Measurements from ENCODE around the gene ZNF678. TPM values are rescaled to one million over a fixed set of nuclear protein-coding genes. Genes with fewer than 3 reads are reported as not detected.
"Not testable (repeated sequence)": the region's sequence is repeated elsewhere in the genome, so short reads cannot be mapped to it uniquely, and the experiment has no call there.

The ZNF678 gene
- total RNA-seq, 2 donors from 2014 or later = 11.2 to 22.4 TPM

DNA sequence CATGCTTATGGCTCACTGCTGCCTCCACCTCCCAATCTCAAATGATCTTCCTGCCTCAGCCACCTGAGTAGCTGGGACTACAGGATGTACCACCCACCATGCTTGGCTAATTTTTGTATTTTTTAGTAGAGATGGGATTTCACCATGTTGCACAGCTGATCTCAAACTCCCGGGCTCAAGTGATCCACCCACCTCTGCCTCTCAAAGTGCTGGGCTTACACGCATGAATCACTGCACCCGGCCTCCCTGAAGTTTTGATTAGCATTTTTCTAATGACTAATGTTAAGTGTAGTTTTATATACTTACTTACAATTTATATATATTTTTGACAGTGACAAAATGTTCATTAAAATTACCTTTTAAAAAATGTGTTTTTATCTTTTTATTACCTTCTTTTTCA is 41.1 kb downstream of the ZNF678 start:
- no peaks in the 10 kb centered on the region for H3K4me1 ChIP-seq
- no peak overlapping the region for H3K4me3 ChIP-seq
- no peak overlapping the region for H3K27ac ChIP-seq
- TF ChIP-seq, protein P1, sequence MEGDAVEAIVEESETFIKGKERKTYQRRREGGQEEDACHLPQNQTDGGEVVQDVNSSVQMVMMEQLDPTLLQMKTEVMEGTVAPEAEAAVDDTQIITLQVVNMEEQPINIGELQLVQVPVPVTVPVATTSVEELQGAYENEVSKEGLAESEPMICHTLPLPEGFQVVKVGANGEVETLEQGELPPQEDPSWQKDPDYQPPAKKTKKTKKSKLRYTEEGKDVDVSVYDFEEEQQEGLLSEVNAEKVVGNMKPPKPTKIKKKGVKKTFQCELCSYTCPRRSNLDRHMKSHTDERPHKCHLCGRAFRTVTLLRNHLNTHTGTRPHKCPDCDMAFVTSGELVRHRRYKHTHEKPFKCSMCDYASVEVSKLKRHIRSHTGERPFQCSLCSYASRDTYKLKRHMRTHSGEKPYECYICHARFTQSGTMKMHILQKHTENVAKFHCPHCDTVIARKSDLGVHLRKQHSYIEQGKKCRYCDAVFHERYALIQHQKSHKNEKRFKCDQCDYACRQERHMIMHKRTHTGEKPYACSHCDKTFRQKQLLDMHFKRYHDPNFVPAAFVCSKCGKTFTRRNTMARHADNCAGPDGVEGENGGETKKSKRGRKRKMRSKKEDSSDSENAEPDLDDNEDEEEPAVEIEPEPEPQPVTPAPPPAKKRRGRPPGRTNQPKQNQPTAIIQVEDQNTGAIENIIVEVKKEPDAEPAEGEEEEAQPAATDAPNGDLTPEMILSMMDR (IDR thresholded peaks at IDR 0.05) = no peak
- TF ChIP-seq POLR2A (IDR thresholded peaks at IDR 0.05) = no peak
- 100% methylated on average over 3 of the region's 3 CpGs for WGBS, 2 donors
- intact Hi-C loops (cut with DNase I) = no loop called here
- DNase-seq (no peak), ATAC-seq (no peak)
- H3K9me3 ChIP-seq = peaks cover 0 to 4% (median 0%) of the 10 kb centered on the region in 3 donors
- H3K27me3 ChIP-seq = no peaks in the 10 kb centered on the region
- no peaks in the 10 kb centered on the region for H3K36me3 ChIP-seq (replicated peaks in 1 of 2; ENCODE audit: insufficient read depth in 1 of 2, low read depth in 2 of 2)

DNA sequence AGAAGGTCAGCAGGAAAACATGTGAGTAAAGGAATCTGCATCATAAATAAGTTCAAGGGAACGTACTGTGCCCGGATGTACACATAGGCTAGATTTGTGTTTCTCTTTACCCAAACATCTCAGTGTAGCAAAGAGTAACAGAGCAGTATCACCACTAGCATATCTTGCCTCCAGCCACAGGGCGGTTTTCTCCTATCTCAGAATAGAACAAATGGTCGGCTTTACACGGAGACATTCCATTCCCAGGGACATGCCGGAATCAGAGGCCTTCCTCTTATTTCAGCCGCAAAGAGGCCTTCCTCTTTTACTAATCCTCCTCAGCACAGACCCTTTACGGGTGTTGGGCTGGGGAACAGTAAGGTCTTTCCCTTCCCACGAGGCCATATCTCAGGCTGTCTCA is 42.9 kb downstream of the ZNF678 start:
- H3K4me3 ChIP-seq; DNase-seq; H3K36me3 ChIP-seq (replicated peaks in 1 of 2; ENCODE audit: insufficient read depth in 1 of 2, low read depth in 2 of 2); H3K9me3 ChIP-seq; H3K27ac ChIP-seq; intact Hi-C loops (cut with DNase I); ATAC-seq; H3K4me1 ChIP-seq; H3K27me3 ChIP-seq: not testable (repeated sequence)
- 90 to 91% methylated on average over 9 of the region's 9 CpGs for WGBS, 2 donors

DNA sequence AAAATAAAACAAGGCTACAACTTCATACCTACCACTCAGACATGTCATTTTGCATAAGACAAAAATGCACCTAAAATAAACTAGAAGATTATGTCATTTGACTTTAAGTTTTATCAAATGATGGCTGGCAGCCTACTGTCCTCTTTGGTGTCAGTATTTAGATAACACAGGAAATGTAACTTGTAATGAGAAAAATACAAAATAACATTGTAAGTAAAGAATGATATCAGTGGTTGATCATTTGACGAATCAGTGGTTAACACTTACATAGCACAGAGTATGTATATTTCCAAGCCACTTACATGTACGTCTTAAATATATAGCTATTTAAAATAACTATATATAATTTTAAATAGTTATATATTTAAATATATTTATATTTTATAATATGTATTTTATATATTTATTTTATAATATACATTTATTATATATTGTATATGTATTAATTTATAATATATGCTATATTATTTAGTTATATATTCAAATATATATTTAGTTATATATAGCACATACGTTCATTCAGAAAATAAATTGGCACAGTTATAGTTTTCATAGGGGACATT is 44.1 kb downstream of the ZNF678 start:
- Histone ChIP-seq H3K4me1 (no peaks in the 10 kb centered on the region), H3K9me3 (no peaks in the 10 kb centered on the region), H3K27ac (no peak overlapping the region), H3K36me3 (replicated peaks in 1 of 2; ENCODE audit: insufficient read depth in 1 of 2, low read depth in 2 of 2) (no peaks in the 10 kb centered on the region), H3K27me3 (no peaks in the 10 kb centered on the region), H3K4me3 (no peak overlapping the region)
- TF ChIP-seq, protein P1 (IDR thresholded peaks at IDR 0.05) = no peak
- no peak for TF ChIP-seq POLR2A (IDR thresholded peaks at IDR 0.05)
- 93 to 96% methylated on average over 3 of the region's 3 CpGs for WGBS, 2 donors
- no peak for DNase-seq
- ATAC-seq = no peak
- intact Hi-C loops (cut with DNase I) = no loop called here

DNA sequence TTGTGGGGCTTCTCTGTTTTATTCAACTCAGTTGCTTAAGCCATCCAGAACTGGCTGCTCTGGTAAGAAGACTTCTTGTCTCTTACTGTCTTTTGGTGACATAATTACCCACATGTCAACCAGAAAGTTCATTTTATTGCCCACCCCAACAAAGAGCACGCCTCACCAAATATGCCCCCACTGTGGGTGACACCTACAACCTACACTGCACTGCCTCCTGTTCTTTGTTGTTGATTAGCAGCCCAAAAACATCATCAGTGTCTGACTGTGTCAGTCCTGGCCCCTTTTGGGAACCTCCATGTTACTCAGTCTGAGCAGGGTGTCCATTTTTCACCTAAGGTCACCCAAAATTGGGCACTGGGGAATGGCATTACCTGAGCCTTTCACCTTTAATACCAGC is 49.3 kb downstream of the ZNF678 start:
- no peak overlapping the region for H3K4me3 ChIP-seq
- H3K4me1 ChIP-seq = no peaks in the 10 kb centered on the region
- WGBS, 2 donors = 93 to 100% methylated on average over 1 of the region's 1 CpG
- no peak for ATAC-seq
- no peaks in the 10 kb centered on the region for H3K36me3 ChIP-seq (replicated peaks in 1 of 2; ENCODE audit: insufficient read depth in 1 of 2, low read depth in 2 of 2)
- intact Hi-C loops (cut with DNase I) = no loop called here
- H3K27ac ChIP-seq = no peak overlapping the region
- peaks cover 0 to 4% (median 0%) of the 10 kb centered on the region in 3 donors for H3K9me3 ChIP-seq
- no peaks in the 10 kb centered on the region for H3K27me3 ChIP-seq
- TF ChIP-seq, protein P1 (IDR thresholded peaks at IDR 0.05) = no peak
- no peak for TF ChIP-seq POLR2A (IDR thresholded peaks at IDR 0.05)
- no peak for DNase-seq

DNA sequence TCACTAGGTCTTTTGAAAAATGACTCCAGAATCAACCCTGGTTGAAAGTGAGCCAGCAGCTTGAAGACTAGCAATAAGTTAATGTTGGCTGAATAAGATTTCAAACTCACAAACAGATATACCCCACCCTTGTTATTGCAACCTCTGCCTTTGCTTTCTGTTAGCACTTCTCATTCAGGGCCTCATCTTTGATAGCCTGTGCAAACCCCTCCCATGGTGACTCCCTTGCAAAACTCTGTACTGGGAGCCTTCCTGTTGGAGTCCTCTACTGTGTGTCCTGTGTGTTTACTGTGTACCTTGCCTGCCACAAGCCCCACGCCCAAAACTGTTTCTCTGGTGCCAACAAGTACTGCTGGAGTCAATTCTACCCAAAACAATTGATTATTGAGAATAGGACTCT is 50.2 kb downstream of the ZNF678 start:
- H3K27ac ChIP-seq = no peak overlapping the region
- ATAC-seq (no peak), DNase-seq (no peak)
- H3K4me1 ChIP-seq = no peaks in the 10 kb centered on the region
- peaks cover 0 to 13% (median 0%) of the 10 kb centered on the region in 3 donors for H3K9me3 ChIP-seq
- H3K4me3 ChIP-seq = no peak overlapping the region
- H3K27me3 ChIP-seq = no peaks in the 10 kb centered on the region
- intact Hi-C loops (cut with DNase I) = no loop called here
- WGBS, 2 donors = 90 to 93% methylated on average over 1 of the region's 1 CpG
- H3K36me3 ChIP-seq (replicated peaks in 1 of 2; ENCODE audit: insufficient read depth in 1 of 2, low read depth in 2 of 2) = no peaks in the 10 kb centered on the region
- no peak for TF ChIP-seq POLR2A (IDR thresholded peaks at IDR 0.05)
- TF ChIP-seq, protein P1 (IDR thresholded peaks at IDR 0.05) = no peak

All from body of pancreas (tissue), 4 donors.